ENCODE data around the gene LHFPL3.

LHFPL3 gene

GRCh38 chr7:104859754-104860426 lies 531.5 kb downstream of the LHFPL3 start:
- Histone ChIP-seq H2AFZ (ENCODE audit: low read depth, low read length) (no peak overlapping the region), H3K9me3 (ENCODE audit: insufficient read depth, low read length, severe bottlenecking) (no peaks in the 10 kb centered on the region), H3K4me2 (ENCODE audit: insufficient read depth, low read length) (no peak overlapping the region), H3K4me1 (ENCODE audit: insufficient read depth, low read length) (peaks cover 11% of the 10 kb centered on the region), H4K20me1 (ENCODE audit: insufficient read depth, low read length) (no peaks in the 10 kb centered on the region), H3K9ac (ENCODE audit: low read depth, low read length) (no peak overlapping the region), H3K36me3 (ENCODE audit: insufficient read depth, low read length) (no peaks in the 10 kb centered on the region), H3K27me3 (ENCODE audit: insufficient read depth, low read length, poor library complexity) (peaks cover 5% of the 10 kb centered on the region), H3K4me3 (ENCODE audit: low read depth in 1 of 2, low read length in 2 of 2) (no peak overlapping the region), H3K27ac (ENCODE audit: low read length) (no peak overlapping the region), H3K79me2 (ENCODE audit: insufficient read depth, low read length) (no peaks in the 10 kb centered on the region)
- TF ChIP-seq EZH2 (IDR thresholded peaks at IDR 0.05; ENCODE audit: borderline replicate concordance, low read depth, low read length, severe bottlenecking) (no peak), CTCF (IDR thresholded peaks at IDR 0.05; ENCODE audit: borderline replicate concordance, extremely low read depth, low read length, poor library complexity, severe bottlenecking) (no peak)
- ATAC-seq (ENCODE audit: insufficient read depth, low read depth) (no peak), DNase-seq (no peak)

GRCh38 chr7:104861729-104862390 lies 533.5 kb downstream of the LHFPL3 start:
- peaks cover 5% of the 10 kb centered on the region for H3K27me3 ChIP-seq (ENCODE audit: insufficient read depth, low read length, poor library complexity)
- H4K20me1 ChIP-seq (ENCODE audit: insufficient read depth, low read length), result no peaks in the 10 kb centered on the region
- H3K4me3 ChIP-seq (ENCODE audit: low read depth in 1 of 2, low read length in 2 of 2), result no peak overlapping the region
- DNase-seq, result no peak
- H3K9ac ChIP-seq (ENCODE audit: low read depth, low read length), result no peak overlapping the region
- H3K4me2 ChIP-seq (ENCODE audit: insufficient read depth, low read length), result no peak overlapping the region
- no peak for ATAC-seq (ENCODE audit: insufficient read depth, low read depth)
- H3K79me2 ChIP-seq (ENCODE audit: insufficient read depth, low read length), result no peaks in the 10 kb centered on the region
- no peaks in the 10 kb centered on the region for H3K9me3 ChIP-seq (ENCODE audit: insufficient read depth, low read length, severe bottlenecking)
- TF ChIP-seq EZH2 (IDR thresholded peaks at IDR 0.05; ENCODE audit: borderline replicate concordance, low read depth, low read length, severe bottlenecking) (no peak), CTCF (IDR thresholded peaks at IDR 0.05; ENCODE audit: borderline replicate concordance, extremely low read depth, low read length, poor library complexity, severe bottlenecking) (no peak)
- no peak overlapping the region for H3K27ac ChIP-seq (ENCODE audit: low read length)
- H3K4me1 ChIP-seq (ENCODE audit: insufficient read depth, low read length), result peaks cover 11% of the 10 kb centered on the region
- no peaks in the 10 kb centered on the region for H3K36me3 ChIP-seq (ENCODE audit: insufficient read depth, low read length)
- no peak overlapping the region for H2AFZ ChIP-seq (ENCODE audit: low read depth, low read length)

- no peak overlapping the region for H3K27ac ChIP-seq (ENCODE audit: low read length)
- H3K9me3 ChIP-seq (ENCODE audit: insufficient read depth, low read length, severe bottlenecking), result no peaks in the 10 kb centered on the region
- H3K4me1 ChIP-seq (ENCODE audit: insufficient read depth, low read length), result peaks cover 6% of the 10 kb centered on the region
- no peaks in the 10 kb centered on the region for H3K79me2 ChIP-seq (ENCODE audit: insufficient read depth, low read length)
- H3K36me3 ChIP-seq (ENCODE audit: insufficient read depth, low read length), result no peaks in the 10 kb centered on the region
- ATAC-seq (ENCODE audit: insufficient read depth, low read depth) (no peak), DNase-seq (no peak)
- no peak overlapping the region for H3K4me3 ChIP-seq (ENCODE audit: low read depth in 1 of 2, low read length in 2 of 2)
- H4K20me1 ChIP-seq (ENCODE audit: insufficient read depth, low read length), result no peaks in the 10 kb centered on the region
- no peak overlapping the region for H3K4me2 ChIP-seq (ENCODE audit: insufficient read depth, low read length)
- no peak overlapping the region for H3K9ac ChIP-seq (ENCODE audit: low read depth, low read length)
- TF ChIP-seq EZH2 (IDR thresholded peaks at IDR 0.05; ENCODE audit: borderline replicate concordance, low read depth, low read length, severe bottlenecking) (no peak), CTCF (IDR thresholded peaks at IDR 0.05; ENCODE audit: borderline replicate concordance, extremely low read depth, low read length, poor library complexity, severe bottlenecking) (peak; percentile 4)
- peaks cover 5% of the 10 kb centered on the region for H3K27me3 ChIP-seq (ENCODE audit: insufficient read depth, low read length, poor library complexity)
- no peak overlapping the region for H2AFZ ChIP-seq (ENCODE audit: low read depth, low read length)
Measured at GRCh38 chr7:104862719-104863118, 534.3 kb downstream of the LHFPL3 start.
